Lung (tissue), 12 donors: ENCODE measurements around the gene UBE2I. TPM values are rescaled to one million over a fixed set of nuclear protein-coding genes. Genes with fewer than 3 reads are reported as not detected.

ENCODE experiments used
- ATAC-seq: fragments of 200-7000 bp; cut with Tn5 transposase; one replicate; pipeline ENCODE4 v1.9.1; 2020; ENCODE audit warnings: moderate number of reproducible peaks; ENCODE audit not compliant: insufficient read depth, low FRiP score
- DNase-seq, 3 donors: peaks; one replicate each; pipeline ENCODE4 v3.0.0-alpha.2; 2013 to 2017
- H3K27ac ChIP-seq, 2 donors: one replicate each; pipeline ENCODE4 v1.5.1; 2013; ENCODE audit warnings: mild to moderate bottlenecking in 2 of 2, moderate library complexity in 2 of 2, control low read depth in 1 of 2, inconsistent platforms in 1 of 2, low read depth in 1 of 2, low read length in 1 of 2
- H3K27me3 ChIP-seq, 3 donors: one replicate each; pipeline ENCODE4 v1.5.1; 2013; ENCODE audit warnings: low read length in 2 of 3; ENCODE audit not compliant: control insufficient read depth in 3 of 3, insufficient read depth in 3 of 3
- H3K36me3 ChIP-seq, 4 donors: one replicate each; pipeline ENCODE4 v1.5.1; 2013; ENCODE audit warnings: low read length in 4 of 4, mild to moderate bottlenecking in 1 of 4, moderate library complexity in 1 of 4; ENCODE audit not compliant: control insufficient read depth in 4 of 4, insufficient read depth in 4 of 4
- H3K4me1 ChIP-seq, 5 donors: one replicate each; pipeline ENCODE4 v1.5.1; 2013; ENCODE audit warnings: low read length in 5 of 5, mild to moderate bottlenecking in 2 of 5, moderate library complexity in 1 of 5; ENCODE audit not compliant: control insufficient read depth in 5 of 5, insufficient read depth in 5 of 5
- H3K4me3 ChIP-seq: one replicate; pipeline ENCODE4 v1.5.1; 2013; ENCODE audit warnings: mild to moderate bottlenecking, control low read depth, moderate library complexity
- H3K9ac ChIP-seq, 2 donors: one replicate each; pipeline ENCODE4 v1.5.1; 2013; ENCODE audit warnings: low read length in 2 of 2, control low read depth in 1 of 2; ENCODE audit not compliant: insufficient read depth in 1 of 2
- H3K9me3 ChIP-seq, 4 donors: one replicate each; pipeline ENCODE4 v1.5.1; 2013; ENCODE audit warnings: low read length in 3 of 4, mild to moderate bottlenecking in 1 of 4, moderate library complexity in 1 of 4; ENCODE audit not compliant: control insufficient read depth in 4 of 4, insufficient read depth in 3 of 4
- CTCF ChIP-seq: IDR thresholded peaks from 2 replicates; pipeline ENCODE4 v1.5.1; 2012; ENCODE audit warnings: mild to moderate bottlenecking; ENCODE audit errors: control extremely low read depth, extremely low read depth
- WGBS, 2 donors: extraction: QIAGEN DNeasy Blood & Tissue Kit; methylation state at CpG; one replicate each; pipeline ENCODE4 v1.1.7; 2013; 5-methylcytosine and 5-hydroxymethylcytosine counted together
- polyA plus RNA-seq, 2 donors: library from polyadenylated mRNA; stranded (reverse); fragments of 200-250 nt; gene quantifications; one replicate each; pipeline ENCODE4 v1.2.1, GENCODE V29; 2013
- total RNA-seq, 2 donors: library from RNA; depleted of rRNA in 1 of 2; stranded (reverse); fragments of >200 nt in 1 of 2; gene quantifications; one replicate each; pipeline ENCODE4 v1.2.1, GENCODE V29; 2014 to 2021
- donor health status: control.
- donor health status: control.
- donor health status: Bipolar disorder and iron deficiency.
- donor health status: healthy.
- donor health status: DM: yes; HTN: yes; CAD: no.

Gene UBE2I
- total and polyA plus RNA-seq, 4 donors = 63.9 to 96.8 (median 81.5) TPM

GRCh38 chr16:1275791-1276579 is 33.5 kb upstream of the UBE2I start:
- Histone ChIP-seq H3K9me3 (peaks cover 0 to 3% (median 0%) of the 10 kb centered on the region in 4 donors), H3K36me3 (no peaks in the 10 kb centered on the region), H3K4me3 (no peak overlapping the region), H3K4me1 (peaks cover 0 to 14% (median 4%) of the 10 kb centered on the region in 5 donors), H3K27me3 (peaks cover 0 to 3% (median 0%) of the 10 kb centered on the region in 3 donors), H3K27ac (no peak overlapping the region), H3K9ac (no peak overlapping the region)
- no peak for TF ChIP-seq CTCF
- WGBS, 2 donors = 65 to 71% methylated on average over 27 to 30 of the region's 30 CpGs
- DNase-seq (no peak), ATAC-seq (no peak)

GRCh38 chr16:1276580-1276878 is 32.9 kb upstream of the UBE2I start:
- H3K9me3 ChIP-seq = peaks cover 0 to 3% (median 0%) of the 10 kb centered on the region in 4 donors
- ATAC-seq (no peak), DNase-seq (no peak)
- no peak for TF ChIP-seq CTCF
- WGBS, 2 donors = 77 to 95% methylated on average over 9 to 14 of the region's 14 CpGs
- H3K27ac ChIP-seq = no peak overlapping the region
- no peak overlapping the region for H3K4me3 ChIP-seq
- H3K27me3 ChIP-seq = peaks cover 0 to 3% (median 0%) of the 10 kb centered on the region in 3 donors
- H3K4me1 ChIP-seq = peaks cover 0 to 12% (median 2%) of the 10 kb centered on the region in 5 donors
- H3K36me3 ChIP-seq = no peaks in the 10 kb centered on the region
- H3K9ac ChIP-seq = no peak overlapping the region

GRCh38 chr16:1277151-1277598 is 32.3 kb upstream of the UBE2I start:
- H3K27ac ChIP-seq = no peak overlapping the region
- peaks cover 0 to 3% (median 0%) of the 10 kb centered on the region in 3 donors for H3K27me3 ChIP-seq
- H3K4me1 ChIP-seq = peaks cover 0 to 6% (median under 1%) of the 10 kb centered on the region in 5 donors
- H3K9me3 ChIP-seq = peaks cover 0 to 3% (median 0%) of the 10 kb centered on the region in 4 donors
- ATAC-seq (no peak), DNase-seq (no peak)
- no peak overlapping the region for H3K9ac ChIP-seq
- no peak for TF ChIP-seq CTCF
- H3K4me3 ChIP-seq = no peak overlapping the region
- no peaks in the 10 kb centered on the region for H3K36me3 ChIP-seq
- WGBS, 2 donors = 68 to 73% methylated on average over 19 of the region's 19 CpGs
